MCF 10A (cell line): Measurements from ENCODE around the gene GRID1. TPM values are rescaled to one million over a fixed set of nuclear protein-coding genes. Genes with fewer than 3 reads are reported as not detected.

Source experiments
- BruUV-seq: library from RNA; stranded (reverse); fragments of 400-500 nt; replicated peaks from 2 replicates; lab custom pipeline; 2021; lab: Mats Ljungman, UMichigan
- CTCF ChIA-PET: fragments of 300-600 bp; sonication (Branson Sonifier 250); formaldehyde crosslinking; extraction: SDS; loops from one replicate; lab custom pipeline; 2021; ENCODE audit warnings: antibody characterized with exemption, inconsistent platforms; lab: Yijun Ruan, JAX
- POLR2A ChIA-PET: fragments of 300-600, 350-650 bp; sonication (Branson Sonifier 250); formaldehyde crosslinking; extraction: SDS; loops from one replicate; lab custom pipeline; 2020; ENCODE audit warnings: antibody characterized with exemption, inconsistent platforms; lab: Yijun Ruan, JAX
- DNase-seq: peaks from one replicate; pipeline ENCODE4 v3.0.0-alpha.2; 2018; ENCODE audit not compliant: unreplicated experiment
- H3K27ac Mint-ChIP-seq: one replicate; pipeline ENCODE4 v1.8.0; 2022; ENCODE audit warnings: mild to moderate bottlenecking, low read depth, mixed read lengths; ENCODE audit not compliant: unreplicated experiment
- H3K27me3 Mint-ChIP-seq: one replicate; pipeline ENCODE4 v1.8.0; 2022; ENCODE audit warnings: mixed read lengths; ENCODE audit not compliant: insufficient read depth, unreplicated experiment
- H3K36me3 Mint-ChIP-seq: one replicate; pipeline ENCODE4 v1.8.0; 2022; ENCODE audit warnings: mild to moderate bottlenecking, moderate library complexity, mixed read lengths; ENCODE audit not compliant: insufficient read depth, unreplicated experiment
- H3K4me1 Mint-ChIP-seq: one replicate; pipeline ENCODE4 v1.8.0; 2022; ENCODE audit warnings: mixed read lengths; ENCODE audit not compliant: insufficient read depth, unreplicated experiment
- H3K4me3 Mint-ChIP-seq: one replicate; pipeline ENCODE4 v1.8.0; 2022; ENCODE audit warnings: mild to moderate bottlenecking, moderate library complexity, mixed read lengths; ENCODE audit not compliant: unreplicated experiment
- H3K9me3 Mint-ChIP-seq: one replicate; pipeline ENCODE4 v1.8.0; 2022; ENCODE audit warnings: mixed read lengths; ENCODE audit not compliant: unreplicated experiment
- intact Hi-C: fragments of 100-400 bp; cut with micrococcal nuclease; formaldehyde crosslinking; loops from 2 replicates; pipeline ENCODE4 v1.14.1; 2022
- total RNA-seq: library from RNA; stranded (reverse); gene quantifications from 2 replicates; pipeline ENCODE4 v1.2.3, GENCODE V29; 2022
- TF ChIP-seq, protein P1 (sequence below): fragments of 200-600 bp; IDR thresholded peaks from one replicate; pipeline ENCODE4 v1.8.0; 2022; ENCODE audit warnings: antibody characterized with exemption, mild to moderate bottlenecking; ENCODE audit not compliant: unreplicated experiment

GRID1 gene
- total RNA-seq, 1 experiment from 2014 or later = not detected

DNA sequence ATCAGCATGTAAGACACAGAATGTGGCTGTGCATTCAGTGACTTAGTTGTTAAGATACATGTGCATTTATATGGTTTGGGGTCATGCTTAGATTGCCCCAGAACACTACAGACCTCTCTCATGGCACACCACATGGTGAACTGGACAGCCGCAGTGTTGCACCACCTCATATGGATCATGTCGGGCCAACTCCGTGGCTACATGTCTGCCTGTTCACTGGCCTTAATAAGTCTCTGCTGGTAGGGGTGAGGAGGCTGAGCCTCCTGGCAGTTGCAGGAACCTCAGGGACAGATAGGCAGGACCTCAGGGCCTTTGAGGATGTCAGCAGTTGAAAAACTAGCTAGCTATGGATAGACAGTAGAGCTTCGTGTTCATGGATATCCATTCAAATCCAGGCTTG lies 751.0 kb downstream of the GRID1 start:
- Mint-ChIP-seq H3K4me1 (no peaks in the 10 kb centered on the region), H3K4me3 (no peak overlapping the region), H3K36me3 (no peaks in the 10 kb centered on the region), H3K27ac (no peak overlapping the region), H3K27me3 (no peaks in the 10 kb centered on the region), H3K9me3 (no peaks in the 10 kb centered on the region)
- POLR2A ChIA-PET = no interaction called here
- no TSS peak for BruUV-seq
- no peak for DNase-seq
- intact Hi-C loops = no loop called here
- CTCF ChIA-PET = interaction anchor here (0.8 kb wide), 1 partner anchor 8 kb away, joined by 3 read pairs; no protein-coding TSS in a partner anchor
- TF ChIP-seq, protein P1, sequence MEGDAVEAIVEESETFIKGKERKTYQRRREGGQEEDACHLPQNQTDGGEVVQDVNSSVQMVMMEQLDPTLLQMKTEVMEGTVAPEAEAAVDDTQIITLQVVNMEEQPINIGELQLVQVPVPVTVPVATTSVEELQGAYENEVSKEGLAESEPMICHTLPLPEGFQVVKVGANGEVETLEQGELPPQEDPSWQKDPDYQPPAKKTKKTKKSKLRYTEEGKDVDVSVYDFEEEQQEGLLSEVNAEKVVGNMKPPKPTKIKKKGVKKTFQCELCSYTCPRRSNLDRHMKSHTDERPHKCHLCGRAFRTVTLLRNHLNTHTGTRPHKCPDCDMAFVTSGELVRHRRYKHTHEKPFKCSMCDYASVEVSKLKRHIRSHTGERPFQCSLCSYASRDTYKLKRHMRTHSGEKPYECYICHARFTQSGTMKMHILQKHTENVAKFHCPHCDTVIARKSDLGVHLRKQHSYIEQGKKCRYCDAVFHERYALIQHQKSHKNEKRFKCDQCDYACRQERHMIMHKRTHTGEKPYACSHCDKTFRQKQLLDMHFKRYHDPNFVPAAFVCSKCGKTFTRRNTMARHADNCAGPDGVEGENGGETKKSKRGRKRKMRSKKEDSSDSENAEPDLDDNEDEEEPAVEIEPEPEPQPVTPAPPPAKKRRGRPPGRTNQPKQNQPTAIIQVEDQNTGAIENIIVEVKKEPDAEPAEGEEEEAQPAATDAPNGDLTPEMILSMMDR = no peak

DNA sequence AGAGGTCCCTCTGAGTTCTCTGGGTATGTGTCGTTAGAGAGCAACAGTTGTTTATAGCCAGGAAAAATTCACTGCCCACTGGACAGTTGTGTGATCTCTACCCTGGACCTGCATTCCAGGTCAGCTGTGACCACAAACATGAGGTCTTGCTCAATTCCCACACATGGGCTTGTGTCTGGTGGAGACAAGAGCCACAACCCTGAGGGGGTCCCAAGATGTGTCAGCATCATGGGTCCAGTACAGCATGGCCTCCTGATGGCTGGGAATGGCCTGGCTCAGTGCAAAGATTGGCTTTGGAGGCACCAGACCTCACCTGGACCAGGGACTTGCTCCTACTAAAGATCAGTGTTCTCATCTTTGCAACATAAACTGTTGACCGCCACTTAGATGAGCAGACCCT lies 751.6 kb downstream of the GRID1 start:
- no TSS peak for BruUV-seq
- TF ChIP-seq, protein P1 = no peak
- no peak overlapping the region for H3K27ac Mint-ChIP-seq
- DNase-seq = no peak
- no peaks in the 10 kb centered on the region for H3K36me3 Mint-ChIP-seq
- no peaks in the 10 kb centered on the region for H3K4me1 Mint-ChIP-seq
- no peaks in the 10 kb centered on the region for H3K9me3 Mint-ChIP-seq
- no peak overlapping the region for H3K4me3 Mint-ChIP-seq
- H3K27me3 Mint-ChIP-seq = no peaks in the 10 kb centered on the region
- intact Hi-C loops = no loop called here
- CTCF ChIA-PET = interaction anchor here (0.6 kb wide), 1 partner anchor 557 kb away, joined by 3 read pairs; no protein-coding TSS in a partner anchor
- POLR2A ChIA-PET = no interaction called here

- Mint-ChIP-seq H3K27ac (no peak overlapping the region), H3K36me3 (no peaks in the 10 kb centered on the region), H3K4me3 (no peak overlapping the region), H3K4me1 (no peaks in the 10 kb centered on the region), H3K27me3 (no peaks in the 10 kb centered on the region), H3K9me3 (no peaks in the 10 kb centered on the region)
- CTCF ChIA-PET = interaction anchor here (0.6 to 1.0 kb wide), 3 partner anchors 12 to 557 kb away, joined by 3 read pairs; no protein-coding TSS in a partner anchor
- TF ChIP-seq, protein P1 = no peak
- POLR2A ChIA-PET = no interaction called here
- BruUV-seq = no TSS peak
- DNase-seq = no peak
- intact Hi-C loops = no loop called here
These were observed 752.0 kb downstream of the GRID1 start for GRCh38 chr10:85614566-85614965.

DNA sequence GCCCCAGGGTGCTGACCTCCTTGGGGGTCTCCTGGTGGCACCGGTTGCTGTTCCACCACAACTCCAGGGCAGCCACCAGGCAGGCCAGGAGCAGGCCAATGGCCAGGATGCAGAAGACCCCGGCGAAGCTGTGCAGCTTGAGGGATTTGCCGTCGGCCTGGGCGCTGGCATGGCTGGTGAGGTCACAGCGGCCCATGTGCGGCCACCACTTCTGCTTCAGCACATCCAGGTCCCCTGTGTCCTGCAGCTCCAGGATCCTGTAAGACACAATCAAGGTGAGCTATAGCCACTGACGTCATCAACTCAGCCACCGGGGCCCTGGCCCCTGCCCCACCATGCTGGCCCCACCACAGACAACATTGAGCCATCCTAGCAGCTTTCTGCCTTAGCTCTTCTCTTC lies 753.2 kb downstream of the GRID1 start:
- H3K27ac Mint-ChIP-seq = no peak overlapping the region
- H3K27me3 Mint-ChIP-seq = no peaks in the 10 kb centered on the region
- no peaks in the 10 kb centered on the region for H3K4me1 Mint-ChIP-seq
- POLR2A ChIA-PET = no interaction called here
- intact Hi-C loops = no loop called here
- TF ChIP-seq, protein P1 = no peak
- H3K4me3 Mint-ChIP-seq = no peak overlapping the region
- no peaks in the 10 kb centered on the region for H3K9me3 Mint-ChIP-seq
- no peaks in the 10 kb centered on the region for H3K36me3 Mint-ChIP-seq
- CTCF ChIA-PET = interaction anchor here (0.6 to 1.0 kb wide), 2 partner anchors 30 to 382 kb away, joined by 3 to 4 read pairs; no protein-coding TSS in a partner anchor
- no TSS peak for BruUV-seq
- no peak for DNase-seq
